RWPE2 (cell line): Measurements from ENCODE around the gene TEX36.
"Not testable (repeated sequence)": the region's sequence is repeated elsewhere in the genome, so short reads cannot be mapped to it uniquely, and the experiment has no call there.

Experiments
- ATAC-seq: fragments of 200-7000 bp; cut with Tn5 transposase; 3 replicates; pipeline ENCODE4 v1.9.1; 2021; ENCODE audit warnings: low read depth
- DNase-seq: peaks from one replicate; pipeline ENCODE4 v3.0.0-alpha.2; 2020; ENCODE audit warnings: low spot score
- H3K27ac ChIP-seq: fragments of 450-650 bp; 2 replicates; pipeline ENCODE4 v1.5.1; 2017; ENCODE audit warnings: mild to moderate bottlenecking; ENCODE audit not compliant: poor library complexity, severe bottlenecking
- H3K27me3 ChIP-seq: fragments of 250-450 bp; sonication (Bioruptor Pico); 2 replicates; pipeline ENCODE4 v1.5.1; 2021; ENCODE audit warnings: mild to moderate bottlenecking, moderate library complexity; ENCODE audit not compliant: insufficient read depth, poor library complexity, severe bottlenecking
- H3K36me3 ChIP-seq: fragments of 250-450 bp; sonication (Bioruptor Pico); 2 replicates; pipeline ENCODE4 v1.5.1; 2020; ENCODE audit warnings: low read depth, mild to moderate bottlenecking, moderate library complexity
- H3K4me1 ChIP-seq: fragments of 250-450 bp; sonication (Bioruptor Pico); 2 replicates; pipeline ENCODE4 v1.5.1; 2021; ENCODE audit warnings: mild to moderate bottlenecking, moderate library complexity; ENCODE audit not compliant: insufficient read depth, poor library complexity, severe bottlenecking
- H3K4me3 ChIP-seq: fragments of 250-450 bp; sonication (Bioruptor Pico); 2 replicates; pipeline ENCODE4 v1.5.1; 2021; ENCODE audit warnings: mild to moderate bottlenecking, moderate library complexity; ENCODE audit not compliant: severe bottlenecking
- H3K9me3 ChIP-seq: fragments of 250-450 bp; sonication (Bioruptor Pico); 2 replicates; pipeline ENCODE4 v1.5.1; 2021; ENCODE audit warnings: mild to moderate bottlenecking, moderate library complexity; ENCODE audit not compliant: severe bottlenecking
- TF ChIP-seq, protein P1 (sequence below): fragments of 450-650 bp; IDR thresholded peaks from one replicate; pipeline ENCODE4 v1.5.1; 2017; ENCODE audit warnings: mild to moderate bottlenecking, moderate library complexity; ENCODE audit not compliant: poor library complexity, severe bottlenecking

TEX36 gene

GRCh38 chr10:125698481-125698998 is 15.6 kb upstream of the TEX36 start:
- Histone ChIP-seq H3K36me3 (no peaks in the 10 kb centered on the region), H3K4me3 (no peak overlapping the region), H3K4me1 (peaks cover 8% of the 10 kb centered on the region), H3K27me3 (no peaks in the 10 kb centered on the region), H3K27ac (no peak overlapping the region), H3K9me3 (no peaks in the 10 kb centered on the region)
- ATAC-seq (peak; percentile 36; the same call in 1 of the 3 replicates), DNase-seq (no peak)
- TF ChIP-seq, protein P1, sequence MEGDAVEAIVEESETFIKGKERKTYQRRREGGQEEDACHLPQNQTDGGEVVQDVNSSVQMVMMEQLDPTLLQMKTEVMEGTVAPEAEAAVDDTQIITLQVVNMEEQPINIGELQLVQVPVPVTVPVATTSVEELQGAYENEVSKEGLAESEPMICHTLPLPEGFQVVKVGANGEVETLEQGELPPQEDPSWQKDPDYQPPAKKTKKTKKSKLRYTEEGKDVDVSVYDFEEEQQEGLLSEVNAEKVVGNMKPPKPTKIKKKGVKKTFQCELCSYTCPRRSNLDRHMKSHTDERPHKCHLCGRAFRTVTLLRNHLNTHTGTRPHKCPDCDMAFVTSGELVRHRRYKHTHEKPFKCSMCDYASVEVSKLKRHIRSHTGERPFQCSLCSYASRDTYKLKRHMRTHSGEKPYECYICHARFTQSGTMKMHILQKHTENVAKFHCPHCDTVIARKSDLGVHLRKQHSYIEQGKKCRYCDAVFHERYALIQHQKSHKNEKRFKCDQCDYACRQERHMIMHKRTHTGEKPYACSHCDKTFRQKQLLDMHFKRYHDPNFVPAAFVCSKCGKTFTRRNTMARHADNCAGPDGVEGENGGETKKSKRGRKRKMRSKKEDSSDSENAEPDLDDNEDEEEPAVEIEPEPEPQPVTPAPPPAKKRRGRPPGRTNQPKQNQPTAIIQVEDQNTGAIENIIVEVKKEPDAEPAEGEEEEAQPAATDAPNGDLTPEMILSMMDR = no peak

DNA sequence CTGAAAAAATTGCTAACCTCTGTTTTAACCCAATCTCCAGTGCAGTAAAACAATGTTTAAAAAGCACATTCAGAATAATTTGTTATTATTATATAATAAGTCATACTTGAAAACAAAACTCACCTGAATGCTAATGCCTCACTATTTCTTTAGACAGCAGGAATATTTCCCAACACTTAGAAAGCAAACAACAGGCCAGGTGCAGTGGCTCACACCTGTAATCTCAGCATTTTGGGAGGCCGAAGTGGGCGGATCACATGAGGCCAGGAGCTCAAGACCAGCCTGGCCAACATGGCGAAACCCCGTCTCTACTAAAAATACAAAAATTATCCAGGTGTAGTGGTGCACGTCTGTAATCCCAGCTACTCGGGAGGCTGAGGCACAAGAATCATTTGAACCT is 13.9 kb upstream of the TEX36 start:
- H3K27me3 ChIP-seq, H3K27ac ChIP-seq, H3K4me1 ChIP-seq, DNase-seq, ATAC-seq, H3K36me3 ChIP-seq, H3K9me3 ChIP-seq, H3K4me3 ChIP-seq: not testable (repeated sequence)

GRCh38 chr10:125694883-125695282 is 11.9 kb upstream of the TEX36 start:
- no peak overlapping the region for H3K27ac ChIP-seq
- peaks cover 8% of the 10 kb centered on the region for H3K4me1 ChIP-seq
- peak; percentile 86 for ATAC-seq

GRCh38 chr10:125693524-125693847 is 10.5 kb upstream of the TEX36 start:
- H3K27ac ChIP-seq = no peak overlapping the region
- ATAC-seq (no peak), DNase-seq (no peak)
- H3K4me1 ChIP-seq = peaks cover 8% of the 10 kb centered on the region
- H3K36me3 ChIP-seq = no peaks in the 10 kb centered on the region
- H3K27me3 ChIP-seq = no peaks in the 10 kb centered on the region
- H3K9me3 ChIP-seq = no peaks in the 10 kb centered on the region
- TF ChIP-seq, protein P1 = no peak
- H3K4me3 ChIP-seq = no peak overlapping the region

More at GRCh38 chr10:125694883-125695282, 11.9 kb upstream of the TEX36 start:
- Histone ChIP-seq H3K4me3 (no peak overlapping the region), H3K27me3 (no peaks in the 10 kb centered on the region), H3K9me3 (no peaks in the 10 kb centered on the region), H3K36me3 (no peaks in the 10 kb centered on the region)
- no peak for DNase-seq
- TF ChIP-seq, protein P1 = no peak

DNA sequence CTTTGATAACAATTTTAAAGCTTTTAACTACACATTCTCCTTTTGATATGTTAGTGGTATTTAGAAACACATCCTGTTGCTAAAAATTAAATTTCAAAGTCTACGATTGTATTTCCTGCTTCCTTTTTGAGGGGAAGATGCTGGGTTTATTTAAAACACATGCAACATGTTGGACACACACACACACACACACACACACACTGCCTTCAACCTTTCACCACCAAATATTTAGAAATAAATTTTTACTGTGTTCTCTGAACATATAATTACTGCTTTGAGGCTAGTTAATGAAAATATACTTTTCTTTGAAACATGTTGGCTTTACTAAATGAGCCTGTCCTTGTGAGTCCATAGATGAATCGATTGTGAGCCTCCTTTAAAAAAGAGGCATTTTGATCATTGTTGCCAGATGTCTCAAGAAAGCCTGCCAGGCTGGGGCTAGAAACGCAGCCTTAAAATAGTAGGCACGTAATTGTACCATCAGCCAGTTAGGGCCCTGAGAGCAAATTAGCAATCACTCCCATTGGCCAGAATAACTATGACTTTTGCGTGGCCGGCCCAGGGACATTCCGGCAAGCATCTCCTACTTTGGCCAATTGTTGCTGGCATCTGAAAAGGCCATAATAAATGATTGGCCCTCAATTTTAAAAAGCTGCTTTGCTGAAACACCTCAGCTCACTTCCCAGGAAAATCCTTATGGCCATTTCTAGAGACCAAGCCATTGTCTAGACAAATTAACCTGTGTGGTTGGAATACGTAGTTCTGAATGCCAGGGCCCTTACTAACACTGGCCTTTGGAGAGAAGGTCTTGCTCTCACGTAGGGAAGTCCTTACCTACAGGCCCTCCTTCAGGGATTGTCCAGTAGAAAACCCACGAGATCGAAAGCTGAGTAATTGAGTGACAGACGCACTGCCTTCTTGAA is 9.9 kb upstream of the TEX36 start:
- DNase-seq (no peak), ATAC-seq (no peak)
- Histone ChIP-seq H3K27ac (no peak overlapping the region), H3K9me3 (no peaks in the 10 kb centered on the region), H3K4me1 (peaks cover 8% of the 10 kb centered on the region), H3K4me3 (no peak overlapping the region), H3K36me3 (no peaks in the 10 kb centered on the region), H3K27me3 (no peaks in the 10 kb centered on the region)
- TF ChIP-seq, protein P1 = no peak
